Activated CD8-positive, alpha-beta memory T cell treated with anti-CD3 and anti-CD28 coated beads, Interleukin-2, amount 50 U/mL, for 48 hours (primary cell): ENCODE results near the gene COX14.
A peak's percentile ranks its signal among the peaks of the same experiment; 100 is the strongest.

Experiments used
- DNase-seq: peaks from one replicate; pipeline ENCODE4 v3.0.0-alpha.2; 2020

COX14 gene

DNA sequence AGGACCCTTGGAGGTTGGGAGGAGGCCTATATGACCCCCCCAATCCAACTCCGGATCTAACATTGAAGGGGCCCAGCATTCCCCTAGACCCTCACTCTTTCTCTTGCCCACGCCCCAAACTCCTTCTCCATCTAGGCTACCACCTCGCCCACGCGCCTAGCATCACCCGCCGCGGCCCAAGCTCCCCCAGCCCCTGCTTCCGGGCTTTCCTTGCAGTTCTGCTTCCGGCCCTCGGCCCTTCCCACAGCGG, 54.7 kb downstream of the COX14 start:
- peak; percentile 86 for DNase-seq

DNA sequence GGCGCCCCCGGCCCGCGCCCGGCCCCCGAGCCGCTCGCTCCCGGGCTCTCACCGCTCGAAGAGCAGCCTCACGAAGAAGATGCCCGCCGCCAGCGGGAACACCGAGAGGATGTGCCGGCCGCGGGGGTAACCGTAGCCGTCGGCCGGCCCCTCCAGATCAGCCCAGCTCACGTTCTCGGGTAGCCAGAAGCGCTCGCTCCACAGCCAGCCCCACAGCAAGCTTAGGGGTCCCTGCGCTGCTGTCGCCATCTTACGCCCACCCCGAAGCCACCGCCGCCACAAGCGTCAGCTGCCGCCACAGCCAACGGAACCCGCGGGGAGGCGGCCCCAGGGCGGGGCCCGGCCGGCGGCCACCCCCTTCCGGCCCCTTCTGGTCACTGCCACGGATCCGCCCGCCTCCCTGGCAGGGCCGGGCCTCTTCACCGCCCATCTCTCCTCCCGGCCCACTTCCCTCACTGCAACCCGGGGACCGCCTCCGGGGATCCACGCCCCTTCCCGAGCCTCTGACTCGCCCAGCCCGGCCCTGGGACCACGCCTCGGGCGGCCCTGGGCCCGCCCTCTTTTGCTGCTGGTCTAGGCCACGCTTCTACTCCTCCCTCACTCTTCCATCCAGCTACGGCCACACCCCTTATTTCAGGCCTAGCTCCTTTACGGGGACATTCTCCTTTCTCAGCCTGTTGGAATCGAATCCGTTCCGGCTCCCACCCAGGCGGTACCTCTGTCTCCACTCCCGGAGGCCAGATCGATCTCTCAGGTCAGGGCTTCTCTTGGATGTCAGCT, 55.2 kb downstream of the COX14 start, which contains the start of gene CERS5:
Gene CERS5 (minus strand): TSS at position 321 of the 780 bp plus-strand sequence. CDS start 72 bp downstream, at position 249.
- peak; percentile 97 for DNase-seq
